ENCODE data around the gene ANKFY1. TPM values are rescaled to one million over a fixed set of nuclear protein-coding genes. Genes with fewer than 3 reads are reported as not detected.

The ANKFY1 gene
- total and polyA plus RNA-seq, 9 of the 15 experiments (the other 6 are each of a cell fraction or from before 2014, with no cell fraction given): 4.3 to 25.6 (median 12.2) TPM

GRCh38 chr17:4199818-4200402 is 63.9 kb downstream of the ANKFY1 start (continued):
- TF ChIP-seq C11orf30 (IDR thresholded peaks at IDR 0.05; ENCODE audit: low read depth) (peak; percentile 13; the same call in 1 of the 2 replicates), ZNF384 (IDR thresholded peaks at IDR 0.05; ENCODE audit: low read depth, low read length) (peak; percentile 88), REST (IDR thresholded peaks at IDR 0.05; ENCODE audit: borderline replicate concordance) (peak; percentile 21; the same call in 1 of the 2 replicates), REST (CRISPR knock-in tag; IDR thresholded peaks at IDR 0.05; ENCODE audit: low read depth) (no peak), SMC3 (conservative IDR thresholded peaks at IDR 0.05; ENCODE audit: insufficient read depth, low read depth, low read length) (peak; percentile 53; the same call in 1 of the 2 replicates)

All from K562 (cell line).